IMR-90 (cell line): Measurements from ENCODE around the gene ADSS1. TPM values are rescaled to one million over a fixed set of nuclear protein-coding genes. Genes with fewer than 3 reads are reported as not detected.

Experiments
- ATAC-seq: fragments of 200-7000 bp; cut with Tn5 transposase; 2 replicates; pipeline ENCODE4 v1.9.1; 2020; ENCODE audit warnings: low read depth, mild to moderate bottlenecking, moderate library complexity
- BruUV-seq: library from RNA; stranded (reverse); fragments of 400-500 nt; replicated peaks from 2 replicates; lab custom pipeline; 2021; lab: Mats Ljungman, UMichigan
- CTCF ChIA-PET: fragments of 300-600 bp; formaldehyde crosslinking; extraction: SDS; loops from one replicate; lab custom pipeline; 2021; ENCODE audit warnings: antibody characterized with exemption; lab: Yijun Ruan, JAX
- POLR2A ChIA-PET: fragments of 300-600 bp; sonication (Branson Sonifier 250); formaldehyde crosslinking; loops from one replicate; lab custom pipeline; 2022; ENCODE audit warnings: antibody characterized with exemption; ENCODE audit not compliant: unreplicated experiment; lab: Charles Lee
- DNase-seq: peaks from one replicate; pipeline ENCODE4 v3.0.0; 2013
- H2AFZ ChIP-seq: replicated peaks from 2 replicates; pipeline ENCODE3; 2013; ENCODE audit warnings: low read length, mild to moderate bottlenecking; ENCODE audit not compliant: poor library complexity
- H2AK5ac ChIP-seq: 2 replicates; pipeline ENCODE4 v1.6.1; 2013; ENCODE audit warnings: low read depth, low read length, inconsistent platforms
- H2AK9ac ChIP-seq: replicated peaks from 2 replicates; pipeline ENCODE3; 2013; ENCODE audit warnings: mild to moderate bottlenecking, low read depth, low read length, moderate library complexity; ENCODE audit not compliant: poor library complexity
- H2BK120ac ChIP-seq: 2 replicates; pipeline ENCODE4 v1.6.1; 2013; ENCODE audit warnings: low read depth, low read length, inconsistent platforms
- H2BK15ac ChIP-seq: 3 replicates; pipeline ENCODE4 v1.6.1; 2013; ENCODE audit warnings: low read depth, low read length, inconsistent platforms
- H2BK20ac ChIP-seq: 2 replicates; pipeline ENCODE4 v1.6.1; 2013; ENCODE audit warnings: low read depth, mild to moderate bottlenecking, inconsistent platforms, low read length, moderate library complexity
- H2BK5ac ChIP-seq: 2 replicates; pipeline ENCODE4 v1.6.1; 2013; ENCODE audit warnings: mild to moderate bottlenecking, low read depth, low read length, inconsistent platforms; ENCODE audit not compliant: poor library complexity, severe bottlenecking
- H3K14ac ChIP-seq: replicated peaks from 2 replicates; pipeline ENCODE4 v1.6.1; 2013; ENCODE audit warnings: low read depth, low read length, inconsistent platforms
- H3K18ac ChIP-seq: 2 replicates; pipeline ENCODE4 v1.6.1; 2013; ENCODE audit warnings: low read depth, low read length, control low read depth
- H3K23ac ChIP-seq: 2 replicates; pipeline ENCODE4 v1.6.1; 2013; ENCODE audit warnings: low read depth, low read length, inconsistent platforms
- H3K27ac ChIP-seq: 2 replicates; pipeline ENCODE4 v1.5.1; 2013; ENCODE audit warnings: mild to moderate bottlenecking, control low read depth, low read length; ENCODE audit not compliant: insufficient read depth
- H3K27me3 ChIP-seq: 2 replicates; pipeline ENCODE4 v1.6.1; 2013; ENCODE audit warnings: low read length; ENCODE audit not compliant: control insufficient read depth, insufficient read depth
- H3K36me3 ChIP-seq: 2 replicates; pipeline ENCODE4 v1.6.1; 2013; ENCODE audit warnings: low read length, mixed read lengths; ENCODE audit not compliant: control insufficient read depth, insufficient read depth
- H3K4ac ChIP-seq: 2 replicates; pipeline ENCODE4 v1.6.1; 2013; ENCODE audit warnings: low read depth, low read length, inconsistent platforms
- H3K4me1 ChIP-seq: 2 replicates; pipeline ENCODE4 v1.6.1; 2013; ENCODE audit warnings: low read length, mixed read lengths; ENCODE audit not compliant: control insufficient read depth, insufficient read depth
- H3K4me2 ChIP-seq: 2 replicates; pipeline ENCODE4 v1.6.1; 2013; ENCODE audit warnings: low read depth, mild to moderate bottlenecking, control low read depth, low read length, moderate library complexity
- H3K4me3 ChIP-seq: 2 replicates; pipeline ENCODE4 v1.5.1; 2013; ENCODE audit warnings: low read depth, mild to moderate bottlenecking, control low read depth, low read length, moderate library complexity; ENCODE audit not compliant: insufficient read depth
- H3K56ac ChIP-seq: 2 replicates; pipeline ENCODE4 v1.6.1; 2013; ENCODE audit warnings: low read length, inconsistent platforms; ENCODE audit not compliant: insufficient read depth; ENCODE audit errors: extremely low read depth
- H3K79me1 ChIP-seq, 2 experiments: 2 replicates each; pipeline ENCODE4 v1.6.1; 2013; ENCODE audit warnings: low read length in 2 of 2, inconsistent platforms in 1 of 2, low read depth in 1 of 2
- H3K9ac ChIP-seq: 2 replicates; pipeline ENCODE4 v1.6.1; 2013; ENCODE audit warnings: low read depth, low read length, control low read depth
- H3K9me1 ChIP-seq: 2 replicates; pipeline ENCODE4 v1.6.1; 2013; ENCODE audit warnings: low read length, inconsistent platforms; ENCODE audit not compliant: insufficient read depth
- H3K9me3 ChIP-seq: 2 replicates; pipeline ENCODE4 v1.6.1; 2013; ENCODE audit warnings: low read length; ENCODE audit not compliant: control insufficient read depth, insufficient read depth
- H4K20me1 ChIP-seq: 2 replicates; pipeline ENCODE4 v1.6.1; 2013; ENCODE audit warnings: low read length, inconsistent platforms; ENCODE audit not compliant: insufficient read depth
- H4K5ac ChIP-seq: 2 replicates; pipeline ENCODE4 v1.6.1; 2013; ENCODE audit warnings: mild to moderate bottlenecking, low read depth, low read length, control low read depth
- H4K8ac ChIP-seq, 2 experiments: 2 replicates each; pipeline ENCODE4 v1.6.1; 2013; ENCODE audit warnings: low read depth in 2 of 2, low read length in 2 of 2, control low read depth in 1 of 2, inconsistent platforms in 1 of 2
- H4K91ac ChIP-seq: 2 replicates; pipeline ENCODE4 v1.6.1; 2013; ENCODE audit warnings: low read depth, low read length, inconsistent platforms; ENCODE audit not compliant: insufficient read depth
- CHD1 ChIP-seq: IDR thresholded peaks from 2 replicates; pipeline ENCODE4 v1.6.1; 2012; ENCODE audit warnings: low read depth, low read length, improper control_type of control experiment
- RCOR1 ChIP-seq: IDR thresholded peaks from 2 replicates; pipeline ENCODE4 v1.6.1; 2012; ENCODE audit warnings: mild to moderate bottlenecking, low read length, improper control_type of control experiment; ENCODE audit not compliant: insufficient replicate concordance
- WGBS, 2 experiments: methylation state at CpG; one replicate each; pipeline versions ENCODE4 v1.1.5 to v1.1.7; 2013; ENCODE audit warnings: missing lambda C conversion rate in 2 of 2; ENCODE audit not compliant: insufficient read length in 1 of 2; ENCODE audit errors: extremely low coverage in 2 of 2; 5-methylcytosine and 5-hydroxymethylcytosine counted together
- dilution Hi-C: fragments of 300-500 bp; cut with HindIII; formaldehyde crosslinking; loops from one replicate; pipeline ENCODE4 v1.14.3; 2018; ENCODE audit warnings: low sequenced_read_pairs; ENCODE audit not compliant: unreplicated experiment
- in situ Hi-C: fragments of 300-500 bp; cut with MboI; formaldehyde crosslinking; loops from 3 replicates; pipeline ENCODE4 v1.14.3; 2019; ENCODE audit warnings: low sequenced_read_pairs, inconsistent platforms, mixed read lengths
- intact Hi-C: fragments of 100-400 bp; cut with micrococcal nuclease; formaldehyde crosslinking; loops from 2 replicates; pipeline ENCODE4 v1.10.0; 2022
- polyA plus RNA-seq, 3 experiments: library from polyadenylated mRNA; depleted of rRNA; stranded (reverse); fragments of >200 nt; gene quantifications; 2 replicates each; pipeline ENCODE4 v1.2.3, GENCODE V29; 2012; ENCODE audit warnings: low replicate concordance in 1 of 3
- total RNA-seq: library from RNA; depleted of rRNA; stranded (reverse); fragments of >200 nt; gene quantifications from 2 replicates; pipeline ENCODE4 v1.2.3, GENCODE V29; 2012

ADSS1 gene
- total and polyA plus RNA-seq, 2 of the 4 experiments (the other 2 are of a cell fraction): 1.8 to 5.2 TPM

DNA sequence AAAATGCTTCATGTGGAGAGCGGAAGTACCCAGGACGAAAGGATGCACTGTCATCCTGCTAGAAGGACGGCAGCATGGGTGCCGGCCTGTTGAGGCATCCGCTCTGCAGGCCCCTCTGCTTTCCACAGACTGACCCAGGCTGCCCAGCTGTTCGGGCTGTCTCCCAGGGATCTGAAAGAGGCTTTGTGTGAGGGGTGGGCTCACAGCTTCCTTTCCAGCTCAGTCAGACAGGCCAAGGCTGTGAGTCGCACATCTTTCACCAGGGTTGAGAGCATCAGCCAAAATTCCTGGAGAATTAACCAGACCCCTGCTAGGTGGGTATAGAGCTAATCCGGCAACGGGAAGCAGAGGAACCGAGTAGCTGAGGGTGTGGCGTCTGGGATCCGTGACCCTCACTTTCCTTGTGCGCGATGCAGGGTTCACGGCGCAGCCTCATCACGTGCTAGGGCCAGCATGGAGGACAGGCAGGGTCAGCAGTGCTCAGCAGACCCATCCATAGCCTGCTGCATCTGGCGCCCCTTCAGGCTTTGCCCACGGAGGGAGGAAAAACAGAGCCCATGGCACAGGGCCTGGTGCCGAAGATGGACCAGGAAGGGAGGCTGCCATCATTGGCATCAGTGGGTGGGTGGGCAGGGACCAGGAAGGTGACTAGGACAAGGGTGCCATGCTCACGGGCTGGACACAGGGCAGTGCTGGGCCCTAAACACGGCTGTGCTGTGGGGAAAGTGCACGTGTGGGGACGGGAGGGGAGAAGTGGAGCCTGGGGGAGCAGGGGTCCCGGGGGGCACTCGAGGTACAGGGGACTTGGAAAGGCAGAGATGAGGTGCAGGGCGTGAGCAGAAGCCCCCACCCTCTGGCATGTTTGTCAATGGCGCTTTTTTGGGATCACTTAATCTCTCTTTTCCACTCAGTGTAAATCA lies 19.7 kb downstream of the ADSS1 start:
- Histone ChIP-seq H3K4me1 (peaks cover 18% of the 10 kb centered on the region), H3K18ac (no peak overlapping the region), H3K4me3 (no peak overlapping the region), H3K56ac (no peak overlapping the region), H3K27ac (peak overlapping the region; percentile 38; the same call in 1 of the 2 replicates), H3K23ac (0 out of 2 replicates have a peak overlapping the region, but pooled peaks have one; percentile 49), H3K9ac (peak overlapping the region; percentile 3; the same call in 1 of the 2 replicates), H3K79me1 (no peaks in the 10 kb centered on the region), H3K36me3 (peaks cover 13% of the 10 kb centered on the region), H2AK9ac (peak overlapping the region; percentile 69), H2BK5ac (peak overlapping the region; percentile 70), H2BK15ac (no peak overlapping the region), H2AFZ (peak overlapping the region; percentile 79), H3K9me1 (peaks cover 16% of the 10 kb centered on the region), H2AK5ac (peak overlapping the region; percentile 91), H2BK20ac (peak overlapping the region; percentile 55; the same call in 1 of the 2 replicates), H3K9me3 (no peaks in the 10 kb centered on the region), H3K4me2 (no peak overlapping the region), H3K27me3 (no peaks in the 10 kb centered on the region), H3K14ac (peak overlapping the region; percentile 60; the same call in 1 of the 2 replicates), H4K5ac (no peak overlapping the region), H4K91ac (peak overlapping the region; percentile 76), H2BK120ac (peak overlapping the region; percentile 60), H4K8ac (peak overlapping the region; percentile 70 to 88; a peak in 3 of 4 replicates), H4K20me1 (no peaks in the 10 kb centered on the region), H3K4ac (peak overlapping the region; percentile 43; the same call in 1 of the 2 replicates)
- BruUV-seq: no TSS peak
- TF ChIP-seq CHD1 (no peak), RCOR1 (peak; percentile 20)
- in situ Hi-C loops: no loop called here
- intact Hi-C loops: no loop called here
- peak; percentile 78 for DNase-seq
- ATAC-seq: peak; percentile 28; the same call in 1 of the 2 replicates
- WGBS, 2 experiments: 65% methylated on average over 14 of the region's 28 CpGs; no CpG with 5 or more reads in 1 of the 2 experiments
- POLR2A ChIA-PET: no interaction called here
- dilution Hi-C loops: no loop called here
- CTCF ChIA-PET: no interaction called here
